ENCODE results near the gene RPL36. TPM values are rescaled to one million over a fixed set of nuclear protein-coding genes. Genes with fewer than 3 reads are reported as not detected.

The RPL36 gene
- total RNA-seq, 2 donors from 2014 or later: 844 to 976 TPM

GRCh38 chr19:5707576-5708575, 17.8 kb downstream of the RPL36 start:
- TF ChIP-seq CTCF (IDR thresholded peaks at IDR 0.05): no peak
- no peak overlapping the region for H3K27ac ChIP-seq
- H3K27me3 ChIP-seq: no peaks in the 10 kb centered on the region
- no peaks in the 10 kb centered on the region for H3K9me3 ChIP-seq
- DNase-seq: no peak
- no peaks in the 10 kb centered on the region for H3K36me3 ChIP-seq
- no peak overlapping the region for H3K9ac ChIP-seq (ENCODE audit: low read depth in 2 of 2, low read length in 2 of 2)
- no peaks in the 10 kb centered on the region for H3K4me1 ChIP-seq
- intact Hi-C loops (cut with DNase I): no loop called here
- no peak overlapping the region for H3K4me3 ChIP-seq

- intact Hi-C loops (cut with DNase I): no loop called here
- Histone ChIP-seq H3K4me3 (no peak overlapping the region), H3K27ac (no peak overlapping the region), H3K27me3 (no peaks in the 10 kb centered on the region), H3K9ac (ENCODE audit: low read depth in 2 of 2, low read length in 2 of 2) (no peak overlapping the region), H3K9me3 (no peaks in the 10 kb centered on the region), H3K4me1 (no peaks in the 10 kb centered on the region), H3K36me3 (peaks cover 3% of the 10 kb centered on the region)
- DNase-seq: no peak
- no peak for TF ChIP-seq CTCF (IDR thresholded peaks at IDR 0.05)
Observed at GRCh38 chr19:5711025-5711424, 20.9 kb downstream of the RPL36 start.

GRCh38 chr19:5711713-5712161, 21.6 kb downstream of the RPL36 start:
- intact Hi-C loops (cut with DNase I): no loop called here
- Histone ChIP-seq H3K4me1 (no peaks in the 10 kb centered on the region), H3K4me3 (no peak overlapping the region), H3K27me3 (no peaks in the 10 kb centered on the region), H3K27ac (no peak overlapping the region), H3K9me3 (no peaks in the 10 kb centered on the region), H3K36me3 (peaks cover 3% of the 10 kb centered on the region), H3K9ac (ENCODE audit: low read depth in 2 of 2, low read length in 2 of 2) (no peak overlapping the region)
- TF ChIP-seq CTCF (IDR thresholded peaks at IDR 0.05): no peak
- no peak for DNase-seq

GRCh38 chr19:5713228-5713627, 23.1 kb downstream of the RPL36 start:
- no peak overlapping the region for H3K4me3 ChIP-seq
- H3K4me1 ChIP-seq: peaks cover 4% of the 10 kb centered on the region
- H3K27me3 ChIP-seq: no peaks in the 10 kb centered on the region
- H3K27ac ChIP-seq: no peak overlapping the region
- DNase-seq: no peak
- peaks cover 3% of the 10 kb centered on the region for H3K36me3 ChIP-seq
- no peak for TF ChIP-seq CTCF (IDR thresholded peaks at IDR 0.05)
- intact Hi-C loops (cut with DNase I): no loop called here
- no peak overlapping the region for H3K9ac ChIP-seq (ENCODE audit: low read depth in 2 of 2, low read length in 2 of 2)
- H3K9me3 ChIP-seq: no peaks in the 10 kb centered on the region

- TF ChIP-seq CTCF (IDR thresholded peaks at IDR 0.05): no peak
- Histone ChIP-seq H3K27me3 (no peaks in the 10 kb centered on the region), H3K4me1 (peaks cover 12% of the 10 kb centered on the region), H3K27ac (no peak overlapping the region), H3K9ac (ENCODE audit: low read depth in 2 of 2, low read length in 2 of 2) (no peak overlapping the region), H3K36me3 (peaks cover 3% of the 10 kb centered on the region), H3K9me3 (no peaks in the 10 kb centered on the region), H3K4me3 (no peak overlapping the region)
- DNase-seq: no peak
- intact Hi-C loops (cut with DNase I): no loop called here
Observed at GRCh38 chr19:5714816-5715215, 24.7 kb downstream of the RPL36 start.
